ENCODE results near the gene BTBD19. TPM values are rescaled to one million over a fixed set of nuclear protein-coding genes. Genes with fewer than 3 reads are reported as not detected.
"Not testable (repeated sequence)": the region's sequence is repeated elsewhere in the genome, so short reads cannot be mapped to it uniquely, and the experiment has no call there.

Gene BTBD19
- total and polyA plus RNA-seq, 2 of the 4 experiments (the other 2 are of a cell fraction), result 0.90 to 17.2 TPM

- H3K4me2 ChIP-seq (ENCODE audit: low read depth, low read length); H4K5ac ChIP-seq (ENCODE audit: low read depth, low read length); H2BK120ac ChIP-seq (ENCODE audit: low read depth, low read length); dilution Hi-C loops (cut with HindIII; ENCODE audit: low sequenced_read_pairs, unreplicated experiment); intact Hi-C loops (cut with micrococcal nuclease); ATAC-seq (ENCODE audit: low read depth); H3K23ac ChIP-seq (ENCODE audit: low read depth, low read length); BruUV-seq (replicated peaks); H2BK20ac ChIP-seq (ENCODE audit: low read depth, low read length); H3K27me3 ChIP-seq (ENCODE audit: control insufficient read depth, insufficient read depth, low read length); H3K79me1 ChIP-seq (ENCODE audit: low read depth in 1 of 2, low read length in 2 of 2); H2BK5ac ChIP-seq (ENCODE audit: low read depth, low read length, poor library complexity, severe bottlenecking); DNase-seq; H4K20me1 ChIP-seq (ENCODE audit: insufficient read depth, low read length); H3K27ac ChIP-seq (ENCODE audit: insufficient read depth, low read length); H3K4me1 ChIP-seq (ENCODE audit: control insufficient read depth, insufficient read depth, low read length); H3K18ac ChIP-seq (ENCODE audit: low read depth, low read length); in situ Hi-C loops (cut with MboI; ENCODE audit: low sequenced_read_pairs); H4K91ac ChIP-seq (ENCODE audit: insufficient read depth, low read depth, low read length); H3K4ac ChIP-seq (ENCODE audit: low read depth, low read length); H3K9ac ChIP-seq (ENCODE audit: low read depth, low read length); H3K4me3 ChIP-seq (ENCODE audit: insufficient read depth, low read depth, low read length); H3K9me3 ChIP-seq (ENCODE audit: control insufficient read depth, insufficient read depth, low read length); H2AFZ ChIP-seq (replicated peaks; ENCODE audit: low read length, poor library complexity); H2BK15ac ChIP-seq (ENCODE audit: low read depth, low read length); POLR2A ChIA-PET (ENCODE audit: unreplicated experiment); H3K36me3 ChIP-seq (ENCODE audit: control insufficient read depth, insufficient read depth, low read length); H4K8ac ChIP-seq (ENCODE audit: low read depth in 2 of 2, low read length in 2 of 2); H3K14ac ChIP-seq (replicated peaks; ENCODE audit: low read depth, low read length); H2AK5ac ChIP-seq (ENCODE audit: low read depth, low read length); H3K56ac ChIP-seq (ENCODE audit: extremely low read depth, insufficient read depth, low read length); H3K9me1 ChIP-seq (ENCODE audit: insufficient read depth, low read length); H2AK9ac ChIP-seq (replicated peaks; ENCODE audit: low read depth, low read length, poor library complexity); CTCF ChIA-PET: not testable (repeated sequence)
- 90% methylated on average over 2 of the region's 6 CpGs; no CpG with 5 or more reads in 1 of the 2 experiments for whole genome bisulfite sequencing, 2 experiments (ENCODE audit: extremely low coverage in 2 of 2, insufficient read length in 1 of 2)
These were observed 16.1 kb downstream of the BTBD19 start for GRCh38 chr1:44824392-44824791.

All from IMR-90 (cell line).